K562 (cell line): ENCODE measurements around the gene DLK1. TPM values are rescaled to one million over a fixed set of nuclear protein-coding genes. Genes with fewer than 3 reads are reported as not detected.

ENCODE experiments used
- TRIM25 ChIP-seq: fragments of 450-650 bp; IDR thresholded peaks from 2 replicates; pipeline ENCODE4 v1.7.0; 2016; ENCODE audit warnings: borderline replicate concordance
- ZNF76 ChIP-seq: fragments of 250-450 bp; sonication (Bioruptor Pico); IDR thresholded peaks from 2 replicates; pipeline ENCODE4 v1.4.0; 2020; ENCODE audit warnings: mild to moderate bottlenecking, moderate library complexity, borderline replicate concordance
- polyA plus RNA-seq, 8 experiments: library from polyadenylated mRNA; depleted of rRNA in 4 of 8; stranded (reverse) in 5 of 8; unstranded in 3 of 8; fragments of >200 nt; fragmentation: Nextera tagmentation in 2 of 8; fragmentation: Illumina TruSeq in 1 of 8; extraction: Ambion mirVana in 2 of 8; extraction: Trizol in 1 of 8; gene quantifications; 2 replicates each; pipeline versions ENCODE4 v1.2.1 to v1.2.3, GENCODE V29; 2011 to 2014; ENCODE audit warnings: inconsistent platforms in 1 of 8, missing spikeins in 1 of 8
- total RNA-seq, 7 experiments: library from RNA; depleted of rRNA in 6 of 7; stranded (reverse); fragments of >200 nt in 6 of 7; fragmentation: Illumina TruSeq in 2 of 7; extraction: Trizol in 2 of 7; gene quantifications; 2 replicates each; pipeline versions ENCODE4 v1.2.1 to v1.2.3, GENCODE V29; 2011 to 2021; ENCODE audit warnings: low replicate concordance in 1 of 7
- TF ChIP-seq, protein P1 (sequence below): fragments of 200-600 bp; sonication (generic); IDR thresholded peaks from one replicate; pipeline ENCODE4 v1.6.1; 2012; ENCODE audit warnings: mild to moderate bottlenecking, low read depth, low read length, inconsistent platforms

Gene DLK1
- total and polyA plus RNA-seq, 9 of the 15 experiments (the other 6 are each of a cell fraction or from before 2014, with no cell fraction given) = 4.4 to 97.2 (median 15.3) TPM

- TF ChIP-seq TRIM25 (no peak), ZNF76 (CRISPR knock-in tag) (no peak)
- TF ChIP-seq, protein P1, sequence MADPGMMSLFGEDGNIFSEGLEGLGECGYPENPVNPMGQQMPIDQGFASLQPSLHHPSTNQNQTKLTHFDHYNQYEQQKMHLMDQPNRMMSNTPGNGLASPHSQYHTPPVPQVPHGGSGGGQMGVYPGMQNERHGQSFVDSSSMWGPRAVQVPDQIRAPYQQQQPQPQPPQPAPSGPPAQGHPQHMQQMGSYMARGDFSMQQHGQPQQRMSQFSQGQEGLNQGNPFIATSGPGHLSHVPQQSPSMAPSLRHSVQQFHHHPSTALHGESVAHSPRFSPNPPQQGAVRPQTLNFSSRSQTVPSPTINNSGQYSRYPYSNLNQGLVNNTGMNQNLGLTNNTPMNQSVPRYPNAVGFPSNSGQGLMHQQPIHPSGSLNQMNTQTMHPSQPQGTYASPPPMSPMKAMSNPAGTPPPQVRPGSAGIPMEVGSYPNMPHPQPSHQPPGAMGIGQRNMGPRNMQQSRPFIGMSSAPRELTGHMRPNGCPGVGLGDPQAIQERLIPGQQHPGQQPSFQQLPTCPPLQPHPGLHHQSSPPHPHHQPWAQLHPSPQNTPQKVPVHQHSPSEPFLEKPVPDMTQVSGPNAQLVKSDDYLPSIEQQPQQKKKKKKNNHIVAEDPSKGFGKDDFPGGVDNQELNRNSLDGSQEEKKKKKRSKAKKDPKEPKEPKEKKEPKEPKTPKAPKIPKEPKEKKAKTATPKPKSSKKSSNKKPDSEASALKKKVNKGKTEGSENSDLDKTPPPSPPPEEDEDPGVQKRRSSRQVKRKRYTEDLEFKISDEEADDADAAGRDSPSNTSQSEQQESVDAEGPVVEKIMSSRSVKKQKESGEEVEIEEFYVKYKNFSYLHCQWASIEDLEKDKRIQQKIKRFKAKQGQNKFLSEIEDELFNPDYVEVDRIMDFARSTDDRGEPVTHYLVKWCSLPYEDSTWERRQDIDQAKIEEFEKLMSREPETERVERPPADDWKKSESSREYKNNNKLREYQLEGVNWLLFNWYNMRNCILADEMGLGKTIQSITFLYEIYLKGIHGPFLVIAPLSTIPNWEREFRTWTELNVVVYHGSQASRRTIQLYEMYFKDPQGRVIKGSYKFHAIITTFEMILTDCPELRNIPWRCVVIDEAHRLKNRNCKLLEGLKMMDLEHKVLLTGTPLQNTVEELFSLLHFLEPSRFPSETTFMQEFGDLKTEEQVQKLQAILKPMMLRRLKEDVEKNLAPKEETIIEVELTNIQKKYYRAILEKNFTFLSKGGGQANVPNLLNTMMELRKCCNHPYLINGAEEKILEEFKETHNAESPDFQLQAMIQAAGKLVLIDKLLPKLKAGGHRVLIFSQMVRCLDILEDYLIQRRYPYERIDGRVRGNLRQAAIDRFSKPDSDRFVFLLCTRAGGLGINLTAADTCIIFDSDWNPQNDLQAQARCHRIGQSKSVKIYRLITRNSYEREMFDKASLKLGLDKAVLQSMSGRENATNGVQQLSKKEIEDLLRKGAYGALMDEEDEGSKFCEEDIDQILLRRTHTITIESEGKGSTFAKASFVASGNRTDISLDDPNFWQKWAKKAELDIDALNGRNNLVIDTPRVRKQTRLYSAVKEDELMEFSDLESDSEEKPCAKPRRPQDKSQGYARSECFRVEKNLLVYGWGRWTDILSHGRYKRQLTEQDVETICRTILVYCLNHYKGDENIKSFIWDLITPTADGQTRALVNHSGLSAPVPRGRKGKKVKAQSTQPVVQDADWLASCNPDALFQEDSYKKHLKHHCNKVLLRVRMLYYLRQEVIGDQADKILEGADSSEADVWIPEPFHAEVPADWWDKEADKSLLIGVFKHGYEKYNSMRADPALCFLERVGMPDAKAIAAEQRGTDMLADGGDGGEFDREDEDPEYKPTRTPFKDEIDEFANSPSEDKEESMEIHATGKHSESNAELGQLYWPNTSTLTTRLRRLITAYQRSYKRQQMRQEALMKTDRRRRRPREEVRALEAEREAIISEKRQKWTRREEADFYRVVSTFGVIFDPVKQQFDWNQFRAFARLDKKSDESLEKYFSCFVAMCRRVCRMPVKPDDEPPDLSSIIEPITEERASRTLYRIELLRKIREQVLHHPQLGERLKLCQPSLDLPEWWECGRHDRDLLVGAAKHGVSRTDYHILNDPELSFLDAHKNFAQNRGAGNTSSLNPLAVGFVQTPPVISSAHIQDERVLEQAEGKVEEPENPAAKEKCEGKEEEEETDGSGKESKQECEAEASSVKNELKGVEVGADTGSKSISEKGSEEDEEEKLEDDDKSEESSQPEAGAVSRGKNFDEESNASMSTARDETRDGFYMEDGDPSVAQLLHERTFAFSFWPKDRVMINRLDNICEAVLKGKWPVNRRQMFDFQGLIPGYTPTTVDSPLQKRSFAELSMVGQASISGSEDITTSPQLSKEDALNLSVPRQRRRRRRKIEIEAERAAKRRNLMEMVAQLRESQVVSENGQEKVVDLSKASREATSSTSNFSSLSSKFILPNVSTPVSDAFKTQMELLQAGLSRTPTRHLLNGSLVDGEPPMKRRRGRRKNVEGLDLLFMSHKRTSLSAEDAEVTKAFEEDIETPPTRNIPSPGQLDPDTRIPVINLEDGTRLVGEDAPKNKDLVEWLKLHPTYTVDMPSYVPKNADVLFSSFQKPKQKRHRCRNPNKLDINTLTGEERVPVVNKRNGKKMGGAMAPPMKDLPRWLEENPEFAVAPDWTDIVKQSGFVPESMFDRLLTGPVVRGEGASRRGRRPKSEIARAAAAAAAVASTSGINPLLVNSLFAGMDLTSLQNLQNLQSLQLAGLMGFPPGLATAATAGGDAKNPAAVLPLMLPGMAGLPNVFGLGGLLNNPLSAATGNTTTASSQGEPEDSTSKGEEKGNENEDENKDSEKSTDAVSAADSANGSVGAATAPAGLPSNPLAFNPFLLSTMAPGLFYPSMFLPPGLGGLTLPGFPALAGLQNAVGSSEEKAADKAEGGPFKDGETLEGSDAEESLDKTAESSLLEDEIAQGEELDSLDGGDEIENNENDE = no peak
These were observed 58.9 kb downstream of the DLK1 start (continued) for GRCh38 chr14:100785626-100786025.
